Stimulated activated CD8-positive, alpha-beta memory T cell treated with anti-CD3 and anti-CD28 coated beads, Interleukin-4, amount 100 ng/mL, for 24 hours (primary cell): Measurements from ENCODE around the gene P4HA2.

ENCODE experiments used
- DNase-seq: peaks from one replicate; pipeline ENCODE4 v3.0.0-alpha.2; 2020; ENCODE audit warnings: low read depth

Gene P4HA2

GRCh38 chr5:132223861-132224260 is 3.8 kb downstream of the P4HA2 start:
- DNase-seq = no peak

- no peak for DNase-seq
These were observed 5.0 kb downstream of the P4HA2 start for GRCh38 chr5:132222649-132223038.

GRCh38 chr5:132221781-132222648 is 5.6 kb downstream of the P4HA2 start:
- no peak for DNase-seq

- DNase-seq = no peak
These were observed 7.2 kb downstream of the P4HA2 start for GRCh38 chr5:132220491-132220890.

GRCh38 chr5:132219981-132220380 is 7.7 kb downstream of the P4HA2 start:
- no peak for DNase-seq

GRCh38 chr5:132219289-132219970 is 8.2 kb downstream of the P4HA2 start:
- no peak for DNase-seq

- DNase-seq = no peak
These were observed 9.3 kb downstream of the P4HA2 start for GRCh38 chr5:132218321-132218720.

GRCh38 chr5:132215329-132215728 is 12.3 kb downstream of the P4HA2 start:
- no peak for DNase-seq

- no peak for DNase-seq
These were observed 13.2 kb downstream of the P4HA2 start for GRCh38 chr5:132214491-132214890.

- DNase-seq = no peak
These were observed 14.0 kb downstream of the P4HA2 start for GRCh38 chr5:132213666-132214065.

- DNase-seq = no peak
These were observed 15.9 kb downstream of the P4HA2 start for GRCh38 chr5:132211787-132212186.

GRCh38 chr5:132210944-132211343 is 16.7 kb downstream of the P4HA2 start:
- DNase-seq = no peak

GRCh38 chr5:132209901-132210545 is 17.6 kb downstream of the P4HA2 start:
- DNase-seq = no peak

- DNase-seq = no peak
These were observed 18.5 kb downstream of the P4HA2 start for GRCh38 chr5:132209131-132209530.

GRCh38 chr5:132207778-132208177 is 19.9 kb downstream of the P4HA2 start:
- no peak for DNase-seq

GRCh38 chr5:132206782-132207181 is 20.9 kb downstream of the P4HA2 start:
- DNase-seq = no peak

GRCh38 chr5:132205385-132206125 is 22.1 kb downstream of the P4HA2 start:
- no peak for DNase-seq

- DNase-seq = no peak
These were observed 23.1 kb downstream of the P4HA2 start for GRCh38 chr5:132204371-132205135.

- DNase-seq = no peak
These were observed 23.7 kb downstream of the P4HA2 start for GRCh38 chr5:132203916-132204315.

- DNase-seq = no peak
These were observed 24.2 kb downstream of the P4HA2 start for GRCh38 chr5:132203464-132203818.

- DNase-seq = no peak
These were observed 24.8 kb downstream of the P4HA2 start for GRCh38 chr5:132202711-132203463.
